Right kidney (tissue), 1 donor: ENCODE data around the gene ZNF184.
"Not testable (repeated sequence)": the region's sequence is repeated elsewhere in the genome, so short reads cannot be mapped to it uniquely, and the experiment has no call there.

Experiments
- DNase-seq: peaks from one replicate; pipeline ENCODE4 v3.0.0-alpha.2; 2016

Gene ZNF184

DNA sequence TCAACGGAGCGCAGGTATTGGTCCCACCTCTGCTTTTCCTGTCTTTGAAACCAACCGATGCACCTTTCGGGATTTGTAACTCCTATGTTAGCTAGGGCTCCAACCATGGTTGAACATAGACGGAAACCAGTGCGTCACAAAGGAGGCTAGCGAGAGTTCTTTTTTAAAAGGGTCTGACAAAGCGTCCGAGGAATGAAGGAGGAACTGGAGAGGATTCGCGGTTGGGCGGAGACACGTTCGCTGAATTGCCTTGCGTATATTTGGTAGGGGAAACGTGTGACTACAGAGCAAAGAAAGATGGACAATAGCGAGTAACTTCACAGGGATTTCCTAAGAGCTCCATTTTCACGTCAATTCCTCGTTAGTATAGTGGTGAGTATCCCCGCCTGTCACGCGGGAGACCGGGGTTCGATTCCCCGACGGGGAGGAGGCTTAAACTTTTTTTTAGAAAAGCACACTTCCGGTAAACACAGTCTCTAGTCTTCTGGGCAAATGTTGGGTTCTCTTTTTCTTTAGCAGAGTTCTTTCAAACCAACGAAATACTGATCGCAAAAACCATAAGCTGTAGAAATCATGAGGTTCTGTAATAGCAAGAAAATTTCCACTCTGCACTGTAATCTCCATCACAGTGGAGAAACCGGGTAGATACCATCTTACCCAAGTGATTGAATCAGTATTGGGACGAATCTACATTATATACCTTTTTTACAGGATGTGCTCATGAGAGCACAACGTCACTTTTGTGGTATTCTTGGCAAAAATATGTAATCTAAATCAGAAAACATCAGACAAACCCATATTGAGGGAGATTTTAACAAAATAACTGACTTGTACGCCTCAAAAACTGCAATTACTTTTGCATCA lies 6.6 kb upstream of the ZNF184 start:
- DNase-seq = peak; percentile 89

DNA sequence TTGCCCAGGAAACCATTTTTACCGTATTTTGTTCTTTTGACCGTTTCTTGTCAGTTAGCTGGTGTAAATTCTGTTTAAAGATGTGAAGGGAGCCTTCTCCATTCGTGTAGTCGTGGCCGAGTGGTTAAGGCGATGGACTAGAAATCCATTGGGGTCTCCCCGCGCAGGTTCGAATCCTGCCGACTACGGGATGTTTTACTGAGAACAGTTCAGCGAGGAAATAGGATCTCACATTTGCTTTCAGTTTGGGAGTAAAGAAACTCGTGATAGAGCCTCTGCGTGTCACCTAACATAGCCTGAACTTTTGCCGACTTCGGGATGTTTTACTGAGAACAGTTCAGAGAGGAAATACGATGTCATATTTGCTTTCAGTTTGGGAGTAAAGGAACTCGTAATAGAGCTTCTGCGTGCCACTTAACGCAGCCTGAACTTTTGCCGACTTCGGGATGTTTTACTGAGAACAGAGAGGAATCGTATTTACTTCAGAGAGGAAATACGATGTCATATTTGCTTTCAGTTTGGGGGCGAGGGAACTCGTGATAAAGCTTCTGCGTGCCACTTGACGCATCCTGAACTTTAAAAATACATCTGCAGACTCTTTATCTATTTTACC lies 5.9 kb upstream of the ZNF184 start:
- DNase-seq = peak; percentile 73

DNA sequence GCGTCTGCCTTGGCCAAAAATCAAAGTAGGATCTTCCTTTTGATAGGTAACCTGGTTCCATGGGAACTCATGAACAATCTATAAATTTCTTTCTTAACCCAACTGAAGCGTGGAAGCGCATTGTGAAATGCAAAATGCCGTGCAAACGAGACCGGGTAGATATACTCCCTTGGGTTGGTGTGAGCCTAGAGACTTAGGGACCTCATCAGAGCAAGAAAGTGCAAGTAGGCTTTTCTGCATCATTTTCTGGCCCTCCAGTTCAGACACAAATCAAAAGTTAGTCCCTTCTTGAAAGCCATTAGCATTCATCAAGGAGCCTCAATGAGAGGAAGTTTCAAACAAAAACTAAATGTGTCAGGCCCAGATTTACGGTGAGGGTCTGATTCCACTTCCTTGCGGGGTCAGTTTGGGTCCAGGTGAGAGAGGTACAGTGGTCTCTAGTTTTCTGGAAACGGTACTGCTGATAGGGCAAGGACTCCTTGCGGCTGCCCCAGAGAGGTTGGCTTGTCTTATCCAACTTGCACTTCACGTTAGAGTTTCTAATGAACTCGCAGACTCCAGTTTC lies 5.3 kb upstream of the ZNF184 start:
- DNase-seq = no peak

DNA sequence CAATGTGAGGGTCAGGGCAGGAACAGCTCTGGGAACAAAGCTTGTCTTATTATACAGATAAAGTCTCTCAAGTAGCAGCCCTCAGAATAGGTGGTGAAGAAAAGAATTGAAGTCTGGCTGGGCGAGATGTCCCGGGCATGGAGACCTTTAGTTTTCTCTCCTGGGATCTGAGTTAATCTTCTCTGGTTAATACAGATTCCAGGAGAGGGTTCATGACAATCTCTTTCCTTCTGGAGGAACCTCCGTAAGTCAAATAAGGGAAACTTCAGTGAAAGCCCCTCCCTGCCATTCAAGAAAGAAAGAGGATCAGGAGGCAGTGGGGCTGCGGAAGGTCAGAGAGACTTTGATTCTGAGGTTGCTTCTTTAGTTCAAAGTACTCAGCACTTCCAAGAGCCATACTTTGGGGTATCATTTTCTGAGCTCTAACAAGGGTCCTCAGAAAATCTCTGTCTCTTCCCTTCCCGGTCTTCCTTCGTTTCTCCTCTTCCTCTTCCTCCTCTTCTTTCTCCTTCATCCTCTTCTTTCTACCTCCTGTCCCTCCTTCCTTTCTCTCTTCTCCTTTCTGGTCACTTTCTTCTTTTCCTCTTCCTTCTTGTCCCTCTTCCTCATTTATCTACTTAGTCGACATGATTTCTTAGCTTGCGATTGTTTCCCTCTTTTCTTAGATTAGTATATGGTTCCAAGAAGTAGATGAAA lies 4.6 kb upstream of the ZNF184 start:
- DNase-seq = no peak

DNA sequence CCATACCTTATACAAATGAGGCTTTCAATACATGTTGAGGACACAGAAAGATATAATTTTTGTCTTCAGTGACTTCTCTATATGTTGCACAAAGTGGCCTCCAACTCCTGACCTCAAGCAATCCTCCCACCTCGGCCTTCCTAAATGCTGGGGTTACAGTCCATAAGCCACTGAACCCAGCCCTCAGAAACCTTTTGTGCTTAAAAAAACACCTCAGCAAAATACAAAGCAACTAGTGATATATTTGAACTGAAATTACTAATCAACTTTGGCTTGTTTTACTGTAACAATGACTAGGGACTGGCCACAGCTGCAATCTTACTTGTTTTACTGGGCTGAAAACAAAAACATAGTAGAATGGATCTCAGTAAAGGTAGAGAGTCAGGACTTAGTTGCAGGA lies 3.2 kb upstream of the ZNF184 start:
- DNase-seq = no peak

DNA sequence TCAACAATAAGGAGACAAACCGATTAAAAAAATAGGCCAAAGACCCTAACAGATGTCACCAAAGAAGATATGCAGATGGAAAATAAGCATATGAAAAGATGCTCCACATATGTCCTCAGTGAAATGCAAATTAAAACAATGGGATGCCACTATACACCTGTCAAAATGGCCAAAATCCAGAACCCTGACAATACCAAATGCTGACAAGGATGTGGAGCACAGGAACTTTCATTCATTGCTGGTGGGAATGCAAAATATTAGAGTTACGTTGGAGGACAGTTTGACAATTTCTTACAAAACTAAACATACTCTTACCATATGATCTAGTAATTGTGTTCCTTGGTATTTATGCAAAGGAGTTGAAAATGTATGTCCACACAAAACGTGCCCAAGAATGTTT lies 1.8 kb upstream of the ZNF184 start:
- DNase-seq = no peak

DNA sequence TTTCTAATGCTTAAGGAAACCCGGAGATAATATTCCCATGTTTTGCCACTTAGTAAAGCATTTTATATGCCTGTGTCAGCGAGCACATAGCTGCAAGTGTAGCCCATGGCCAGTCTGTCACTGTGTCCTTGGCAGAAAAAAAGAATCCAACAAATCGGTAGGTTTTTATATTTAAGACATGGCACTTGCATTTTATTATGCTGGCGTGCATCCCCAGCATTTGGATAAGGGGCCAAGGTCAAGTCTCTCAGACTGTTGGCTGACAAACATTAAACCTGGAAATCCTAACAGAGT lies 1.2 kb upstream of the ZNF184 start:
- DNase-seq = no peak

DNA sequence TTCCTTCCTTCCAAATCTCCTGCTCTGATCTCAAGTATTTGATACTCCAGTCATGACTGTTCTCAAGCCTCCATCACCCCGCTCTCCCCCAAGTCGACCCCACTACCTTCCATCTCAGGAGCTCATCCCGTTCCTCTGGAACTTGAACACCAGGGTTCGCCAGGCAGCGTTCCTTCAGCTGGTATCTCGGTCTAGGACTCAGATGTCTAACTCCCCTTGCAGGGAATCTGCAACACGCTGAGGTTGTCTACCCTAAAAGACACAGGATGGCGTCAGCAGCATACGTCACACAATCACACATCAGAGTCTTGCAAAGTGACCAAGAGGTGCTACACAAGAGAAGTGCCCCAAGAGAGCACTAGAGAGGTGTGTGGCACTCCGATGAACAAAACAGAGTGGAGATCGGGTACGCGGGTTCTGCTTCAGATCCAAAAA lies 706 bp downstream of the ZNF184 start:
- no peak for DNase-seq

DNA sequence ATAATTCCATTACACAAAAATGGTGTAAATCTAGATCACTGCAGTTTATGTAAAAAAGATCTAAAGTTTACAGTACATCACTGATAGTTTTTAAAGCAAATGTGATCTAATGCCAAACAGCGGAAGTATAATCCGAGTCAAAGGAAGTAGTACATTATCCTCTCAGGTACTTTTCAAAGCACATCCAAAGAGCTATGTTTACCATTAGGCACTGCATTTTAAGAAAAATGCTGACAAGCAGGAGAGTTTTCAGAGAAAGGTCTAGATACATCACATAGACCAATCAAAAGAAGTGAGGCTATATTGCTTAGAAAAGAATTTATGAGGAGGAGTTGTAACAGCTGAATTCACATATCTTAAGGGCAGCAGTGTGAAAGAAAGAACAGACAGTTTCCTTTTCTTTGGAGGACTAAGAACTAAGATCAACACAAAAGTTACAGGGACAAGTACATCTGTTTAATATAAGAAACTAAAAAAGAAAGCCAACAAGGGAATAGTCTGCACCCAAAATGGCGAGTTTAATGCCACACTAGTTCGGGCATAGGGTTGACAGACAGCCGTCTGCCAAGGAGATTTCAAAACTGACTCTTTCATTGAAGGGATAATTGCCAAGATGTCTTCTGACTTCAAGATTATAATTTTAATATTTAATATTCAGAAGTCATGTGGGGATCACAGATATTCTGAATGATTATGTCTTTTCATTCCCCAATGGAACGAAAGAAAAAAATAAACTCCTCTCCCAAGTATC lies 1.4 kb downstream of the ZNF184 start:
- DNase-seq = peak; percentile 37

DNA sequence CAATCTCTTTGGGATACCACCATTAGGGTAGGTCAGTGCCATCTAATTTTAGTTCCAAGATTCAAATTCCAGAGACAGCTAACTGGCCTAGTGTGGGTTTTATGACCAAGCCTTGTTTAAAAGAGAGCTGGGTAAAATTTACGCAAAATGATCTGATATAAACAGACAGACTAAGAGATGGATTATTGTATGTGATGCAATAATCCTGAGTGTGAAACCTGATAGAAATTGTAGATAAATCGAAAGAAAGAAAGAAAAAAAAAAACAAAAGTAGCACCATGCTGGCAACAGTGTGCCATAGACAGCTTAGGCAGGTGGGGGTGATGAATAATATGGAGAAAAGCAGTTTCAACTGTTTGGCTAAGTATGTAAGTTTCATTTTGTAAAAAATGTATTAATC lies 2.9 kb downstream of the ZNF184 start:
- DNase-seq = no peak

DNA sequence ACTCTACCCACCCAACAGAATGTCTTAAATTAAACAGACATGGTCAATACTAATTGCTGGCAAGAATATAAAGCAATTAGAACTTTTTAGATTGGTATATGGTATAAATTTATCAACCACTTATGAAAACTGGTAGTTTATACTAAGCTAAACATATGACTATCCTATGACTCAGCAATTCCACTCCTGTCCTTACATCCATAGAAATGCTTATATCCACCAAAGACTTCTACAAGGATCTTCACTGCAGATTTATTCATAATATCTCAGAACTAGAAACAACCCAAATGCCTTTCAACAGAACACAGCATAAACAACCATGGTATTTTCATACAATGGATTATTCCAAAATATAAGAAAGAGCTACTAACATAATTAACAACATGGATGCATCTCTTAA lies 4.6 kb downstream of the ZNF184 start:
- DNase-seq = no peak

DNA sequence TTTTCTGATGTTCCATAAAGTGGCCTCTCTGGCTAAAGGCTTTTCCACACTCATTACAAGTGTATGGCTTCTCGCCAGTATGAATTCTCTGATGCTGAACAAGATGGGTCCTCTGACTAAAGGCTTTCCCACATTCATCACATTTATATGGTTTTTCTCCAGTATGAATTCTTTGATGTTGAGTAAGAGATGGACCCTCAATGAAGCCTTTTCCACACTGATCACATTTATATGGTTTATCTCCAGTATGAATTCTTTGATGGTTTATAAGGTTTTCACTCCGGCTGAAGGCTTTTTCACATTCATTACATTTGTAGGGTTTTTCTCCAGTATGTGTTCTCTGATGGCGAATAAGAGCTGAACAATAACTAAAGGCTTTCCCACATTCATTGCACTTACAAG lies 20.4 kb downstream of the ZNF184 start:
- DNase-seq = no peak

DNA sequence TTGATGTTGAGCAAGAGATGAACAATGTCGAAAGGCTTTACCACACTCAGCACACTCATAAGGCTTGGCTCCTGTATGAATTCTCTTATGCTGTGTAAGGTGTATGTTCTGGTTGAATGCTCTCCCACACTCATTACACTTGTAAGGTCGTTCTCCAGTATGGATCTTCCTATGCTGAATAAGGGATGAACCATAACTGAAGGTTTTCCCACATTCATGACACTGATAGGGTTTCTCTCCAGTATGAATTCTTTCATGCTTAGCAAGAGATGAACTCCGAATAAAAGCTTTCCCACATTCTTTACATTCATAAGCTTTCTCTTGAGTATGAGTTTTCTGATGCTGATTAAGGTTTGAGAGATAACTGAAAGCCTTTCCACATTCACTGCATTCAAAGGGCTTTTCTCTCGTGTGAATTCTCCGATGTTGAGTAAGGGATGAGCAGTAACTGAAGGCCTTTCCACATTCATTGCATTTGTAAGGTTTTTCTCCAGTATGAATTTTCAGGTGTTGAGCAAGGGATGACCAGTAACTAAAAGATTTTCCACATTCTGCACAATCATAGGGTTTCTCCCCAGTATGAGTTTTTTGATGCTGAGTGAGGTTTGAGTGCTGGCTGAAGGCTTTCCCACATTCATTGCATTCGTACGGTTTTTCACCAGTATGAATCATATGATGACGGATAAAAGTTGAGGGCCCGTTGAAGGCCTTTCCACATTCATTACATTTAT lies 21.1 kb downstream of the ZNF184 start:
- no peak for DNase-seq

DNA sequence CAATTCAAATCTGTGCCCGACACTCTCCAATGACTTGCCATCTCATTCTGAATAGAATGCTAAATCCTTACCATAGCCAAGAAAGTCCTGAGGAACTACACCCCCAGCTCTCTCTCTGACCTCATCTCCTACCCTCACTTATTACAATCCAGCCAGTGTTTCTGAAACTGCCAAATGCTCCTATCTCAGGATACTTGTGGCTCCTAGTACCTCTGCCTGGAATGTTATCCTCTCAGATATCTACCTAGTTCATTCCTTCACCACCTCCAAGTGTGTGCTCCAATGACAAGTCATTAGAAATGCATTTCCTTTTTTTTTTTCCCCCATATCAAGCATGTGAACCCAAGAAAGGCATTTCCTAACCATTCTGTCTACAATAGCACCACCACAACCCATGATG lies 24.4 kb downstream of the ZNF184 start:
- no peak for DNase-seq

DNA sequence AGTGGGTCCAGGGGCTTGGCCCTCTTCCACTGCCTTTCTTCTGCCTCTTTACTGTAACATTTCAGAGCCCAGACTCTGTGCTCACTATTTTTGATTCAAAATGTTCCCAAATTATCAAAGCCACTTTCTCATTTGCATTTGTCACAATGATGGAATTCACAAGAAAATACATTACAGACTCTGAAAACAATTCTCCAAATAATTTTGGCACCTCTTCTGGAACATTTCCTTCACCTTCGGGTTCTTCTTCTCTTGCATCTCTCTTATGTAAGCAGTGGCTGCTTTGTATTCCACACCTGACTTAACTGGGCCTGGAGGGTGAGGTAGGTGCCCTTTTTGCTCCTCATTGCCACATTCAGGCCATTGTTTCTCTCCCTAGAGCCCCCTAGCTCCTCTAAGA lies 30.0 kb downstream of the ZNF184 start:
- no peak for DNase-seq

DNA sequence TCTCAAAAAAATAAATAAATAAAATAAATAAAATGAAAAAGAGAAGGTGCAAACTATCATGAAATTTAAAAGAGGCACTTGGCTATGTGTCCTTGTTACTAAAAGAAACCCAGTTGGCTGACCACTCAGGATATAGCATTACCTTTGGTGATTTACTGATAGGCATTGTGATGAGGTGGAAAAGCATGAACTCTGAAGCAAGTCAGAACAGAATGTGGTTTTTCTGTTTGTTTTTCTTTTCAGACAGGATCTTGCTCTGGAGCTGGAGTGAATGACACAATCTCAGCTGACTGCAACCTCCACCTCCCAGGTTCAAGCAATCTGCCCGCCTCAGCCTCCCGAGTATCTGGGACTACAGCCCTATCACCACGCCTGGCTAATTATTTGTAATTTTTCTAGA lies 31.9 kb downstream of the ZNF184 start:
- no peak for DNase-seq

DNA sequence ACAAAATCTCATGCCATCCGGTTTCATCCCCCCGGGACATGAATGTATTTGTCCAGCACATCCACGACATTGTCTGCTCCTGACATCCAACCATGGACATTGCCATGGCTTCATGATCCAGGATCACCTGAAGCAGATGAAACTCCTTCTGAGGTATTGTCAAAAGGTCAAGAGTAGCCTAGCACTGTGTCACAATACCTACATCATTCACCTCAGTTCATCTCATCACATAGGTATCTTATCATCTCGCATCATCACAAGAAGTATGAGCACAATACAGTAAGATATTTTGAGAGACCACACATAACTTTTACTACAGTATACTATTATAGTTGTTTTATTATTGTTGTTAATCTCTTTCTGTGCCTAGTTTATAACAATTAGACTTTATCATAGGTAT lies 33.5 kb downstream of the ZNF184 start:
- no peak for DNase-seq

DNA sequence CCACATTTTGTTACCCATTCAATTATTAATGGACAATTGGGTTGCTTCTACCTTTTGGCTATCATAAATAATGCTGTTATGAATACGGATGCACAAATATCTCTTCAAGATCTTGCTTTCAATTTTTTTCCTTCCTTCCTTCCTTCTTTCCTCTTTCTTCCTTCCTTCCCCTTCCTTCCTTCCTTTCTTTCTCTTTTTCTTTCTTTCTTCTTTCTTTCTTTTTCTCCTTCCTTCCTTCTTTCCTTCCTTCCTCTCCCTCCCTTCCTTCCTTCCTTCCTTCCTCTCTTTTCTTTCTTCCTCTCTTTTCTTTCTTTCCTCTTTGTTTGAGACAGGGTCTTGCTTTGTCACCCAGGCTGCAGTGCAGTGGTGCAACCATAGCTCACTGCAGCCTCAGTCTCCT lies 39.2 kb downstream of the ZNF184 start:
- no peak for DNase-seq

DNA sequence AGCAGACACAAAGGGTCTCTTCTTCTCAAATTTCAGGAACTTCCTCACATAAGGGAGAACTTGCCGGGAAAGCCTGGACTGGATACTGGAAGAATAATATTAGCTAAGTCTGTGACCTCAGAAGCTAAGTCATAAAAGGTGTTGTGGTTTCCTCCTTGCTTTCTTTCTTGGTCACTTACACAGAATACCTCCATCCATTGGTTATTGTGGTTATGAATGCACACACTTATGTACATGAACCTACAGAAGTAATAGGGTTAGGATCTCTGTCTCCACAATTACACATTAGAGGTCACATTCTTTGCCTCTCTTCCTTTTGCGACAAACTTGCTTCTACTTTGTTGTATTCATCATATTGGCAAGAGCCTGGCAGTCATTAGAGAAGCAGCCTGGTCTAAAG lies 43.9 kb downstream of the ZNF184 start:
- no peak for DNase-seq

DNA sequence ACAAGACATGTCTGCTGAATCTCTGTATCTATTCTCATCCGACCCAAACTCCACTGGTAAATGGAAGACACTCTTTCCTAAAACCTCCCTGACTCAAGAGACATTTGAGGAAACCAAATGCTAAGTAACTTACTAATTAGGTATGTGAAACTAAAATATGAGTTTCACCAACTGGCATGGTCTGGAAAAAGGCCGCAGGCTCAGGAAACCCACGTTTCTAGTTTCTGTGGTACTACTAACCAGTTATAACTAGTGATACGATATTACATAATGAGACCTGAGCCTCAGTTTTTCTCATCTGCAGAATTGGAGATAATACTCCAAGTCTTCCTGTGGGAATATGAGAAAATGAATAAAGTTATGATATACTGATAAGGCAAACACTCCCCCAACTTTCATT lies 44.4 kb downstream of the ZNF184 start:
- DNase-seq = no peak

DNA sequence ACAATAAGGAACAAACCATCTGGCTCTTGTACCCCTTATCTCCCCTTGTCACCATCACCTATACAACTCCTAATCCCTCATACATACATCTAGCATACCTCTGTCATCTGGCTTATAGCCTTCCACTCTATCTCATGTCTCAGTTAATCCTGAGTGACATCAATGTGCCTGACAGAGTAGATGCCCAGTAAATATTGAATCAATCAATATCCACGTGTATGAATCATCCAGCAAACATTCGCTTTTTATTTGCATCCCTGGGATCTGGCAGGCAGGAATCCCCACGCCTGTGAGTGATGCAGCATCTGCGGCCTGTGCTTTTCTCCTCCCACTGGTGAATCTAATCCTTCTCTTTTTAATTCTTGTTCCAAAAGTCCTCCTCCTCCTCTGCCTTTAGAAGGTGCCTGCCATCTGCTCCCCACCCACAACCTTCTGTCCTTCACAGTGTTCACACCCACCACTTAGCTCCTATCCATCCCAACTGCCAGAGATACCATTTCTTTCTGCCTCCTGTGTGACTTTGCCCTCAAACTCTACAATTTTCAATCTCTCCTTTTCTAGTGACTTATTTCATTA lies 46.8 kb downstream of the ZNF184 start:
- DNase-seq = no peak

DNA sequence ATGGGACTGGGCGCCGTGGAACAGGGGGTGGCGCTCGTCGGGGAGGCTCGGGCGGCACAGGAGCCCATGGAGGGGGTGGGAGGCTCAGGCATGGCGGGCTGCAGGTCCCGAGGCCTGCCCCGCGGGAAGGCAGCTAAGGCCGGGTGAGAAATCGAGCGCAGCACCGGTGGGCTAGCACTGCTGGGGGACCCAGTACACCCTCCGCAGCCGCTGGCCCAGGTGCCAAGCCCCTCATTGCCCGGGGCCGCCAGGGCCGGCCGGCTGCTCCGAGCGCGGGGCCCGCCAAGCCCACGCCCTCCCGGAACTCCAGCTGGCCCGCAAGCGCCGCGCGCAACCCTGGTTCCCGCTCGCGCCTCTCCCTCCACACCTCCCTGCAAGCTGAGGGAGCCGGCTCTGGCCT lies 48.1 kb downstream of the ZNF184 start:
- not testable (repeated sequence) for DNase-seq
